Lung (tissue), 12 donors: ENCODE data around the gene VPS16. TPM values are rescaled to one million over a fixed set of nuclear protein-coding genes. Genes with fewer than 3 reads are reported as not detected.

Source experiments
- ATAC-seq: fragments of 200-7000 bp; cut with Tn5 transposase; one replicate; pipeline ENCODE4 v1.9.1; 2020; ENCODE audit warnings: moderate number of reproducible peaks; ENCODE audit not compliant: insufficient read depth, low FRiP score
- DNase-seq, 3 donors: peaks; one replicate each; pipeline ENCODE4 v3.0.0-alpha.2; 2013 to 2017
- H3K27ac ChIP-seq, 2 donors: one replicate each; pipeline ENCODE4 v1.5.1; 2013; ENCODE audit warnings: mild to moderate bottlenecking in 2 of 2, moderate library complexity in 2 of 2, control low read depth in 1 of 2, inconsistent platforms in 1 of 2, low read depth in 1 of 2, low read length in 1 of 2
- H3K27me3 ChIP-seq, 3 donors: one replicate each; pipeline ENCODE4 v1.5.1; 2013; ENCODE audit warnings: low read length in 2 of 3; ENCODE audit not compliant: control insufficient read depth in 3 of 3, insufficient read depth in 3 of 3
- H3K36me3 ChIP-seq, 4 donors: one replicate each; pipeline ENCODE4 v1.5.1; 2013; ENCODE audit warnings: low read length in 4 of 4, mild to moderate bottlenecking in 1 of 4, moderate library complexity in 1 of 4; ENCODE audit not compliant: control insufficient read depth in 4 of 4, insufficient read depth in 4 of 4
- H3K4me1 ChIP-seq, 5 donors: one replicate each; pipeline ENCODE4 v1.5.1; 2013; ENCODE audit warnings: low read length in 5 of 5, mild to moderate bottlenecking in 2 of 5, moderate library complexity in 1 of 5; ENCODE audit not compliant: control insufficient read depth in 5 of 5, insufficient read depth in 5 of 5
- H3K4me3 ChIP-seq: one replicate; pipeline ENCODE4 v1.5.1; 2013; ENCODE audit warnings: mild to moderate bottlenecking, control low read depth, moderate library complexity
- H3K9ac ChIP-seq, 2 donors: one replicate each; pipeline ENCODE4 v1.5.1; 2013; ENCODE audit warnings: low read length in 2 of 2, control low read depth in 1 of 2; ENCODE audit not compliant: insufficient read depth in 1 of 2
- H3K9me3 ChIP-seq, 4 donors: one replicate each; pipeline ENCODE4 v1.5.1; 2013; ENCODE audit warnings: low read length in 3 of 4, mild to moderate bottlenecking in 1 of 4, moderate library complexity in 1 of 4; ENCODE audit not compliant: control insufficient read depth in 4 of 4, insufficient read depth in 3 of 4
- CTCF ChIP-seq: IDR thresholded peaks from 2 replicates; pipeline ENCODE4 v1.5.1; 2012; ENCODE audit warnings: mild to moderate bottlenecking; ENCODE audit errors: control extremely low read depth, extremely low read depth
- WGBS, 2 donors: extraction: QIAGEN DNeasy Blood & Tissue Kit; methylation state at CpG; one replicate each; pipeline ENCODE4 v1.1.7; 2013; 5-methylcytosine and 5-hydroxymethylcytosine counted together
- polyA plus RNA-seq, 2 donors: library from polyadenylated mRNA; stranded (reverse); fragments of 200-250 nt; gene quantifications; one replicate each; pipeline ENCODE4 v1.2.1, GENCODE V29; 2013
- total RNA-seq, 2 donors: library from RNA; depleted of rRNA in 1 of 2; stranded (reverse); fragments of >200 nt in 1 of 2; gene quantifications; one replicate each; pipeline ENCODE4 v1.2.1, GENCODE V29; 2014 to 2021
- donor health status: control.
- donor health status: control.
- donor health status: Bipolar disorder and iron deficiency.
- donor health status: healthy.
- donor health status: DM: yes; HTN: yes; CAD: no.

The VPS16 gene
- total and polyA plus RNA-seq, 4 donors, result 26.1 to 53.4 (median 42.5) TPM

DNA sequence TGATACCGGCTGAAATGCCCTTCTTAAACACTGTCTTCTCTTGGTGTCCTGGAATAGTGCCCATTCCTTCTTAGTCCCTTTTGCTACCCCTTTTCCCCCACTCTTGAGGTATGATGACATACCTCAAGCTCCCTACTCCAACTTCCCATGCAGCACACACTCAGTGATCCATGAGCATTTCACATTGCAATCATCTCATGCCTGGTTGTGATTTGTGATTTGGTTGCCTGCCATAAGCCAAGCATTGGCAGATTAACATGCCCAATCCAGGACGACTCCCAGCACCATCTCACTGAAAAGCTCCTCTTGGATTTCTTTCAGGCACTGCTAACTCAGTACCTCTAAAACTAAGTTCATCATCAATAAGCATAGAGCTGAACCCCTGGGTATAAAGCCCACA lies 18.0 kb downstream of the VPS16 start:
- no peaks in the 10 kb centered on the region for H3K9me3 ChIP-seq
- no peaks in the 10 kb centered on the region for H3K27me3 ChIP-seq
- no peak for ATAC-seq
- peaks cover 0 to 4% (median 0%) of the 10 kb centered on the region in 5 donors for H3K4me1 ChIP-seq
- no peak for TF ChIP-seq CTCF
- DNase-seq, result no peak
- H3K36me3 ChIP-seq, result peaks cover 0 to 28% (median 10%) of the 10 kb centered on the region in 4 donors
- H3K27ac ChIP-seq, result no peak overlapping the region
- 95 to 97% methylated on average over 2 of the region's 2 CpGs for WGBS, 2 donors
- no peak overlapping the region for H3K9ac ChIP-seq
- no peak overlapping the region for H3K4me3 ChIP-seq

DNA sequence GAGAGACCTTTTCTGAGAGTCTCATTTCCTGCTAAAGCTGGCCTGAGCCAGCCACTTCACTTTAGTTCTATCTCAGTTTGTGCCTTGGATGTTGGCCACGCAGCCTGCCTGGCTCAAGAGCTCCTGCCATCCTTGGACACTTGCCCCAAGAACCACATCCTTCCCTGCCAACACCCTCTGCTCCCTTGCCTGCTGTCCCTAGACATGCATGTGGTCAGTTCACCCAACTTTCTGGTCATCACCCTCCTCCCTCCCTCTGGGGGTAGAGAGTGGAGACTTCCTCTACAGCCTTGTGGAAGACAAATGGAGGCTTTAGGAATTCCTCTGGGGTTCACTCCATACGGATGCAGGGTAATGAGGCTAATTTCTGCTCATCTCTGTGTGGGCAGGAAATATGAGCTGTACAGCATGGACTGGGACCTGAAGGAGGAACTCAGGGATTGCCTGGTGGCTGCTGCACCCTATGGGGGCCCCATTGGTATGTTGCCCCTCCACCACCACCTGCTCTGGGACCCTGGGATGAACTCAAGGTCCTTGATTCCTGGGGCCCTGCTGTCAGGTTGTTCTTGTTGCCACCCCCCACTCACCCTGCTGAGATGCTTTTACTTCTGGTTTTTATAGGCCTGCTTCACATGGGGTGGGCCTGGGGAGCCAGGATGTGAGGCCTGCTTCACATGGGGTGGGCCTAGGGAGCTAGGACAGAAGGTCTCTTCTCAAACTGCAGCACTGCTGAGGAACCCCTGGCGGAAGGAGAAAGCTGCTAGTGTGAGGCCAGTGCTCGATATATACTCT lies 19.0 kb downstream of the VPS16 start:
- no peak for TF ChIP-seq CTCF
- H3K9me3 ChIP-seq, result no peaks in the 10 kb centered on the region
- 90 to 92% methylated on average over 4 of the region's 4 CpGs for WGBS, 2 donors
- DNase-seq (peak in 1 of 3 donors; percentile 27), ATAC-seq (no peak)
- no peak overlapping the region for H3K27ac ChIP-seq
- H3K27me3 ChIP-seq, result no peaks in the 10 kb centered on the region
- no peak overlapping the region for H3K4me3 ChIP-seq
- no peak overlapping the region for H3K9ac ChIP-seq
- peaks cover 0 to 4% (median 0%) of the 10 kb centered on the region in 5 donors for H3K4me1 ChIP-seq
- peaks cover 3 to 35% (median 10%) of the 10 kb centered on the region in 4 donors for H3K36me3 ChIP-seq

DNA sequence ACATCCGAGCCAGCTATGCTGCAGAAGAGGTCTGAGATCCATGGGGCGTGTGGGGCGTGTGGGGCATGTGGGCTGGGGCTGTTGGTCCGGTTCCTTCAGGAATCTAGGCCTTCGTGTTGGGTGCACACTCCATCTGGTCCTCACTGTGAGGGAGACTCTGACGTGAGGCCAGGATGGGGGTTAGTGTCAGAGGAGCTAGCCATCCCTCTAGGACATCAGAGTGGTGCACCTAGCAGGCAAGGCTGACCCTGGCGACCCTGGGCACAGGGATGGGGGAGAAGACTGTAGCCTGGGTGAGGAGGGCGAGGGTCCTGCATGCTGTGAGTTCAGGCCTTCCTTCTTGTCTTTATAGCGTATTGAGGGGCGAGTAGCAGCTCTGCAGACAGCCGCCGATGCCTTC lies 24.1 kb downstream of the VPS16 start:
- H3K9me3 ChIP-seq, result no peaks in the 10 kb centered on the region
- no peaks in the 10 kb centered on the region for H3K27me3 ChIP-seq
- H3K27ac ChIP-seq, result no peak overlapping the region
- H3K4me3 ChIP-seq, result no peak overlapping the region
- no peak for ATAC-seq
- no peak for TF ChIP-seq CTCF
- H3K9ac ChIP-seq, result no peak overlapping the region
- 97% methylated on average over 12 of the region's 12 CpGs for WGBS, 2 donors
- DNase-seq, result no peak
- peaks cover 0 to 2% (median 0%) of the 10 kb centered on the region in 5 donors for H3K4me1 ChIP-seq
- peaks cover 5 to 53% (median 18%) of the 10 kb centered on the region in 4 donors for H3K36me3 ChIP-seq
